ENCODE results near the gene KLHL29. TPM values are rescaled to one million over a fixed set of nuclear protein-coding genes. Genes with fewer than 3 reads are reported as not detected.

The KLHL29 gene
- total RNA-seq, 1 experiment from 2014 or later = 2.4 TPM

DNA sequence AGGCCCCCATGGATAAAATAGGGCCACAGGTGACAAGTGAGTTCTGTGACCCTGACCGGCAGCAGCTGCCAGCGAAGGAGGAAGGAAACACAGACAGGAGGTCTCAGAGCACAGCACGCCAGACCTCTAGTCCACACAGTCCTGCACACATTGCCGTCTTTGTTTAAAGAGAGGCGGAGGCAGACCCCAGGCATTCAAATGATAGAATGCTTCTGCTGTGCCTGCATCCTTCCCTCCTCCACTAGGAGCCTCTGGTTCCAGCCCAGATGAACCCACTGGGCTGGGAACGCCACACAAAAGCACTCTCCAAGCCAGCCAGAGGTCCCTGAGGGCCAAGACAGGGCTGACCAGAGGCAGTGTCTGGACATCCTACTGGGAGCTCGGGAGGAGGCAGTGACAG is 118.7 kb downstream of the KLHL29 start:
- Histone ChIP-seq H3K23me2 (ENCODE audit: insufficient read length, low read depth, low read length, poor library complexity, severe bottlenecking) (no peaks in the 10 kb centered on the region), H3K9ac (ENCODE audit: extremely low read depth, insufficient read length, low read length) (no peak overlapping the region), H2BK20ac (ENCODE audit: low read depth, low read length, poor library complexity, severe bottlenecking) (no peak overlapping the region), H2BK15ac (ENCODE audit: low read depth, low read length) (no peak overlapping the region), H3K27ac (ENCODE audit: insufficient read length, low read depth, low read length) (no peak overlapping the region), H3K4ac (ENCODE audit: low read depth, low read length) (no peak overlapping the region), H3K14ac (ENCODE audit: insufficient read depth, low read length) (no peak overlapping the region; the same call in 1 of the 2 replicates), H3K79me1 (ENCODE audit: insufficient read depth, low read depth, low read length, poor library complexity, severe bottlenecking) (no peaks in the 10 kb centered on the region), H2AK5ac (ENCODE audit: insufficient read length, low read length) (no peak overlapping the region), H2BK12ac (ENCODE audit: insufficient read length, low read depth, low read length) (no peak overlapping the region), H3K18ac (ENCODE audit: insufficient read length, low read depth, low read length) (no peak overlapping the region), H2BK5ac (ENCODE audit: insufficient read length, low read length) (no peak overlapping the region), H4K20me1 (ENCODE audit: control insufficient read depth, insufficient read depth, insufficient read length) (no peaks in the 10 kb centered on the region), H3K79me2 (ENCODE audit: insufficient read depth, low read length) (no peaks in the 10 kb centered on the region), H3K4me2 (ENCODE audit: insufficient read depth, insufficient read length, low read length) (no peak overlapping the region), H3K4me1 (ENCODE audit: insufficient read depth, low read length) (no peaks in the 10 kb centered on the region), H2AFZ (ENCODE audit: low read length) (no peak overlapping the region), H3K9me3 (ENCODE audit: control insufficient read depth, low read depth, low read length) (no peaks in the 10 kb centered on the region), H3T11ph (ENCODE audit: low read length) (no peak overlapping the region), H4K8ac (replicated peaks; ENCODE audit: insufficient read length, low read depth, low read length) (no peak overlapping the region), H4K5ac (ENCODE audit: insufficient read length, low read depth, low read length) (no peak overlapping the region), H3K23ac (ENCODE audit: insufficient read length, low read depth, low read length) (no peak overlapping the region), H2BK120ac (ENCODE audit: low read depth, low read length, poor library complexity, severe bottlenecking) (no peak overlapping the region), H3K27me3 (ENCODE audit: insufficient read depth, low read length) (no peaks in the 10 kb centered on the region), H4K91ac (ENCODE audit: insufficient read length, low read depth, low read length) (no peak overlapping the region), H3K56ac (ENCODE audit: insufficient read length, low read depth, low read length) (no peak overlapping the region)
- no peak for TF ChIP-seq CTCF (conservative IDR thresholded peaks at IDR 0.05)
- Mint-ChIP-seq H3K27ac (no peak overlapping the region), H3K4me3 (no peak overlapping the region; a peak in 1 of 5 replicates), H3K27me3 (ENCODE audit: low read depth) (peaks cover 2% of the 10 kb centered on the region; the same call in 1 of the 2 replicates), H3K4me1 (peaks cover 18 to 21% of the 10 kb centered on the region in 2 experiments), H3K36me3 (ENCODE audit: insufficient read depth in 1 of 3, low read depth in 3 of 3) (no peaks in the 10 kb centered on the region), H3K9me3 (no peaks in the 10 kb centered on the region)
- DNase-seq = no peak
- WGBS (ENCODE audit: extremely low coverage, insufficient read length, low lambda C conversion rate) = no CpG with 5 or more reads among the region's 7 CpGs
